Sigmoid colon (tissue), 7 donors: ENCODE data around the gene ETV1. TPM values are rescaled to one million over a fixed set of nuclear protein-coding genes. Genes with fewer than 3 reads are reported as not detected.

ENCODE experiments used
- DNase-seq: peaks from one replicate; pipeline ENCODE4 v3.0.0-alpha.2; 2019
- H3K27ac ChIP-seq, 4 donors: fragments of 200-600 bp; sonication (generic); one replicate each; pipeline ENCODE4 v1.5.1; 2016 to 2019; ENCODE audit warnings: mild to moderate bottlenecking in 1 of 4
- H3K27me3 ChIP-seq, 3 donors: fragments of 200-600 bp; sonication (generic); one replicate each; pipeline ENCODE4 v1.5.1; 2019; ENCODE audit warnings: mild to moderate bottlenecking in 1 of 3
- H3K36me3 ChIP-seq, 4 donors: fragments of 200-600 bp; sonication (generic); one replicate each; pipeline ENCODE4 v1.5.1; 2016 to 2019
- H3K4me1 ChIP-seq, 4 donors: fragments of 200-600 bp; sonication (generic); one replicate each; pipeline ENCODE4 v1.5.1; 2017 to 2019
- H3K4me3 ChIP-seq, 4 donors: fragments of 200-600 bp; sonication (generic); one replicate each; pipeline ENCODE4 v1.5.1; 2017 to 2019; ENCODE audit warnings: mild to moderate bottlenecking in 2 of 4, moderate library complexity in 1 of 4
- H3K9me3 ChIP-seq, 4 donors: fragments of 200-600 bp in 3 of 4; sonication (generic) in 3 of 4; one replicate each; pipeline versions ENCODE4 v1.5.1 to v1.6.1; 2013 to 2019
- CTCF ChIP-seq, 4 experiments: fragments of 450-650 bp in 3 of 4; fragments of 200-600 bp in 1 of 4; IDR thresholded peaks; one replicate each; pipeline ENCODE4 v1.5.1; 2016 to 2019; ENCODE audit warnings: antibody characterized with exemption in 4 of 4, mild to moderate bottlenecking in 3 of 4, moderate library complexity in 2 of 4
- EP300 ChIP-seq, 4 donors: sonication (generic); formaldehyde crosslinking; IDR thresholded peaks; one replicate each; pipeline ENCODE4 v1.6.1; 2017; ENCODE audit warnings: antibody characterized with exemption in 4 of 4
- POLR2A ChIP-seq, 2 donors: fragments of 450-650 bp; IDR thresholded peaks; one replicate each; pipeline ENCODE4 v1.6.1; 2016; ENCODE audit warnings: antibody characterized with exemption in 2 of 2, mild to moderate bottlenecking in 2 of 2, moderate library complexity in 2 of 2
- POLR2AphosphoS5 ChIP-seq, 4 donors: sonication (generic); formaldehyde crosslinking; IDR thresholded peaks; one replicate each; pipeline ENCODE4 v1.6.1; 2017; ENCODE audit warnings: antibody characterized with exemption in 4 of 4
- WGBS, 2 donors: extraction: QIAGEN DNeasy Blood & Tissue Kit; methylation state at CpG; one replicate each; pipeline ENCODE4 v1.1.7; 2013; 5-methylcytosine and 5-hydroxymethylcytosine counted together
- intact Hi-C: fragments of 100-400 bp; cut with DNase I; formaldehyde crosslinking; loops from one replicate; pipeline ENCODE4 v1.15.1; 2023
- polyA plus RNA-seq, 3 donors: library from polyadenylated mRNA; stranded (reverse); fragments of 200-250 nt; gene quantifications; one replicate each; pipeline ENCODE4 v1.2.3, GENCODE V29; 2013
- total RNA-seq, 4 donors: library from RNA; depleted of rRNA; stranded (reverse); fragments of >200 nt; gene quantifications; one replicate each; pipeline ENCODE4 v1.1.0, GENCODE V29; 2016
- donor health status: healthy with polysubstance abuse.
- donor health status: Bipolar disorder and iron deficiency.
- donor health status: healthy.

The ETV1 gene
- total and polyA plus RNA-seq, 7 donors: 0.60 to 13.6 (median 6.5) TPM

GRCh38 chr7:13988731-13989125 lies 738 bp downstream of the ETV1 start:
- DNase-seq: no peak
- Histone ChIP-seq H3K36me3 (no peaks in the 10 kb centered on the region), H3K9me3 (no peaks in the 10 kb centered on the region), H3K4me1 (peaks cover 0 to 19% (median 11%) of the 10 kb centered on the region in 4 donors), H3K27ac (peak overlapping the region; percentile 73 to 84 (median 79)), H3K4me3 (peak overlapping the region; percentile 40 to 68 (median 61)), H3K27me3 (no peaks in the 10 kb centered on the region)
- intact Hi-C loops: no loop called here
- TF ChIP-seq POLR2AphosphoS5 (IDR thresholded peaks at IDR 0.05) (no peak), CTCF (IDR thresholded peaks at IDR 0.05) (no peak), EP300 (IDR thresholded peaks at IDR 0.05) (no peak), POLR2A (IDR thresholded peaks at IDR 0.05) (no peak)
- WGBS, 2 donors: 3 to 6% methylated on average over 5 of the region's 5 CpGs

GRCh38 chr7:13988065-13988464 lies 1.4 kb downstream of the ETV1 start:
- TF ChIP-seq CTCF (IDR thresholded peaks at IDR 0.05) (no peak), POLR2AphosphoS5 (IDR thresholded peaks at IDR 0.05) (no peak), EP300 (IDR thresholded peaks at IDR 0.05) (no peak), POLR2A (IDR thresholded peaks at IDR 0.05) (no peak)
- no peaks in the 10 kb centered on the region for H3K27me3 ChIP-seq
- DNase-seq: no peak
- no peaks in the 10 kb centered on the region for H3K9me3 ChIP-seq
- no peaks in the 10 kb centered on the region for H3K36me3 ChIP-seq
- peak overlapping the region; percentile 3 to 62 (median 26) for H3K4me3 ChIP-seq
- H3K4me1 ChIP-seq: peaks cover 0 to 19% (median 11%) of the 10 kb centered on the region in 4 donors
- 43 to 45% methylated on average over 8 of the region's 8 CpGs for WGBS, 2 donors
- peak overlapping the region in 2 of 4 donors; percentile 80 to 84 for H3K27ac ChIP-seq
- intact Hi-C loops: no loop called here

GRCh38 chr7:13987395-13987794 lies 2.1 kb downstream of the ETV1 start:
- Histone ChIP-seq H3K27ac (peak overlapping the region in 1 of 4 donors; percentile 80), H3K9me3 (no peaks in the 10 kb centered on the region), H3K4me3 (peak overlapping the region in 1 of 4 donors; percentile 62), H3K36me3 (no peaks in the 10 kb centered on the region), H3K4me1 (peaks cover 0 to 19% (median 11%) of the 10 kb centered on the region in 4 donors), H3K27me3 (no peaks in the 10 kb centered on the region)
- 44 to 66% methylated on average over 1 of the region's 1 CpG for WGBS, 2 donors
- intact Hi-C loops: no loop called here
- no peak for DNase-seq
- TF ChIP-seq POLR2AphosphoS5 (IDR thresholded peaks at IDR 0.05) (no peak), CTCF (IDR thresholded peaks at IDR 0.05) (no peak), POLR2A (IDR thresholded peaks at IDR 0.05) (no peak), EP300 (IDR thresholded peaks at IDR 0.05) (no peak)

GRCh38 chr7:13986208-13986607 lies 3.3 kb downstream of the ETV1 start:
- H3K9me3 ChIP-seq: no peaks in the 10 kb centered on the region
- 93 to 95% methylated on average over 2 of the region's 2 CpGs for WGBS, 2 donors
- no peaks in the 10 kb centered on the region for H3K27me3 ChIP-seq
- peaks cover 0 to 16% (median 8%) of the 10 kb centered on the region in 4 donors for H3K4me1 ChIP-seq
- H3K27ac ChIP-seq: no peak overlapping the region
- intact Hi-C loops: no loop called here
- DNase-seq: no peak
- H3K4me3 ChIP-seq: peak overlapping the region in 1 of 4 donors; percentile 2
- no peaks in the 10 kb centered on the region for H3K36me3 ChIP-seq
- no peak for TF ChIP-seq CTCF (IDR thresholded peaks at IDR 0.05)
- TF ChIP-seq POLR2AphosphoS5 (IDR thresholded peaks at IDR 0.05): no peak
- TF ChIP-seq EP300 (IDR thresholded peaks at IDR 0.05): no peak
- no peak for TF ChIP-seq POLR2A (IDR thresholded peaks at IDR 0.05)
